AG08396 (cell line): Measurements from ENCODE around the gene NF1.
"Not testable (repeated sequence)": the region's sequence is repeated elsewhere in the genome, so short reads cannot be mapped to it uniquely, and the experiment has no call there.

Experiments used
- DNase-seq: peaks from one replicate; pipeline ENCODE4 v3.0.0; 2012; ENCODE audit warnings: low spot score, mixed read lengths

NF1 gene, protein sequence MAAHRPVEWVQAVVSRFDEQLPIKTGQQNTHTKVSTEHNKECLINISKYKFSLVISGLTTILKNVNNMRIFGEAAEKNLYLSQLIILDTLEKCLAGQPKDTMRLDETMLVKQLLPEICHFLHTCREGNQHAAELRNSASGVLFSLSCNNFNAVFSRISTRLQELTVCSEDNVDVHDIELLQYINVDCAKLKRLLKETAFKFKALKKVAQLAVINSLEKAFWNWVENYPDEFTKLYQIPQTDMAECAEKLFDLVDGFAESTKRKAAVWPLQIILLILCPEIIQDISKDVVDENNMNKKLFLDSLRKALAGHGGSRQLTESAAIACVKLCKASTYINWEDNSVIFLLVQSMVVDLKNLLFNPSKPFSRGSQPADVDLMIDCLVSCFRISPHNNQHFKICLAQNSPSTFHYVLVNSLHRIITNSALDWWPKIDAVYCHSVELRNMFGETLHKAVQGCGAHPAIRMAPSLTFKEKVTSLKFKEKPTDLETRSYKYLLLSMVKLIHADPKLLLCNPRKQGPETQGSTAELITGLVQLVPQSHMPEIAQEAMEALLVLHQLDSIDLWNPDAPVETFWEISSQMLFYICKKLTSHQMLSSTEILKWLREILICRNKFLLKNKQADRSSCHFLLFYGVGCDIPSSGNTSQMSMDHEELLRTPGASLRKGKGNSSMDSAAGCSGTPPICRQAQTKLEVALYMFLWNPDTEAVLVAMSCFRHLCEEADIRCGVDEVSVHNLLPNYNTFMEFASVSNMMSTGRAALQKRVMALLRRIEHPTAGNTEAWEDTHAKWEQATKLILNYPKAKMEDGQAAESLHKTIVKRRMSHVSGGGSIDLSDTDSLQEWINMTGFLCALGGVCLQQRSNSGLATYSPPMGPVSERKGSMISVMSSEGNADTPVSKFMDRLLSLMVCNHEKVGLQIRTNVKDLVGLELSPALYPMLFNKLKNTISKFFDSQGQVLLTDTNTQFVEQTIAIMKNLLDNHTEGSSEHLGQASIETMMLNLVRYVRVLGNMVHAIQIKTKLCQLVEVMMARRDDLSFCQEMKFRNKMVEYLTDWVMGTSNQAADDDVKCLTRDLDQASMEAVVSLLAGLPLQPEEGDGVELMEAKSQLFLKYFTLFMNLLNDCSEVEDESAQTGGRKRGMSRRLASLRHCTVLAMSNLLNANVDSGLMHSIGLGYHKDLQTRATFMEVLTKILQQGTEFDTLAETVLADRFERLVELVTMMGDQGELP (N-terminal part only)

DNA sequence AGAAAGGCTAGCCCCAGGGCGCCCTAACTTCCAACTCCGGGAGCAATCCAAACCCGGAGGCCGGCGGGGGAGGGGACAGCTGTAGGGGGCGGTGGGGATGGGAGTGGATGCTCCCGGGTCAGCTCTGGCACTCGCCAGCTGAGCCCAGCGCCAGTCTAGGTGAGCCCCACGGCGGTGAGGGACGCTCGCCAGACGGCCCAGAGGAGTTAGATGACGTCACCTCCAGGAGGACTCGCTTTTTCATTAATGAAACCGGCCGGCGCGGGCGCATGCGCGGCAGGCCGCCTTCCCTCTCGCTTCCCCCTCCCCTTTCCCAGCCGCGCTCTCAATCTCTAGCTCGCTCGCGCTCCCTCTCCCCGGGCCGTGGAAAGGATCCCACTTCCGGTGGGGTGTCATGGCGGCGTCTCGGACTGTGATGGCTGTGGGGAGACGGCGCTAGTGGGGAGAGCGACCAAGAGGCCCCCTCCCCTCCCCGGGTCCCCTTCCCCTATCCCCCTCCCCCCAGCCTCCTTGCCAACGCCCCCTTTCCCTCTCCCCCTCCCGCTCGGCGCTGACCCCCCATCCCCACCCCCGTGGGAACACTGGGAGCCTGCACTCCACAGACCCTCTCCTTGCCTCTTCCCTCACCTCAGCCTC is at the start of gene NF1:
TSS of gene NF1 (plus strand) at position 378 of the 636 bp plus-strand sequence. CDS start 333 bp downstream, outside the sequence.
- DNase-seq, result peak; percentile 99

DNA sequence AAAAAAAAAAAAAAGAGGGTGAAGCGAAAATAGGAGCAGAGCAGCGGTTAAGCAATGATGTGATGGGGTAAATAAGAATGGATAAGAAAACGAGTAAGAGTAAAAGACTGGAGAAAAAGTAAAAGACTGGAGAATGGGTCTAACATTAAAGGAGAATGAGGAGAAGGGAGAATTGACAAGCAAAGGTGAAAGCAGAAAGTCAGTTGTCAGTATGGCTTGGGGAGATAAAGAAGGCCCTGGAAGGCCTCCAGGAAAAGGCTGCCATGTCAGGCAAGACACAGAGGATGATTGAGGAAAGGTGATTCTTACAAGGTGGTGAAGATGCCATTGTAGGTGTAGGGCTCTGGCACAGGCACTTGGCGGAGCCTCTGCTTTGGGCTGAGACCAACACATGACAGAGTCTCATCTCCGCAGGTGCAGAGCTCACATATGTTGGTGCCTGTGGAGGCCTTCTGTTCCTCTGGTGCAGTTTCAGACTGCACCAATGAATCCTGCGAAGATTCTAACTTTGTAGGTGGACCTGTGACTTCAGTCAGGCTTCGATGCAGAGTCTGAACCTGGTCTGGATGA is 47.8 kb upstream of the NF1 start:
- DNase-seq, result not testable (repeated sequence)

DNA sequence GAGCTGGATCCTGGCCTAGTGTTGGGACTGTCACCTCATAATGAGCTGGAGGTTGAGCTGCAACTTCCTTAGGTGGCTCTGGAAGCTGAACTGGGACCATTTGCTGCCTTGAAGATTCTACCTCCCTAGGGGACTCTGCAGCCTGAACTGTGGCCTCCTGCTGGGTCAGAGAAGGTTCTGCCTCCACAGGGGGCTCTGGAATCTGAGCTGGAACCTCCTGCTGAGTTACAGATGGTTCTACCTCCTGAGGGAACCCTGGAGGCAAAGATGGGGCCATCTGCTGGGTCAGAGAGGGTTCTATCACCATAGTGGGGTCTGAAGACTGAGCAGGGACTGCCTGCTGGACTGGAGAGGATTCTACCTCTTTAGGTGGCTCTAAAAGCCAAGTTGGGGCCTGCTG is 46.6 kb upstream of the NF1 start:
- DNase-seq, result no peak

DNA sequence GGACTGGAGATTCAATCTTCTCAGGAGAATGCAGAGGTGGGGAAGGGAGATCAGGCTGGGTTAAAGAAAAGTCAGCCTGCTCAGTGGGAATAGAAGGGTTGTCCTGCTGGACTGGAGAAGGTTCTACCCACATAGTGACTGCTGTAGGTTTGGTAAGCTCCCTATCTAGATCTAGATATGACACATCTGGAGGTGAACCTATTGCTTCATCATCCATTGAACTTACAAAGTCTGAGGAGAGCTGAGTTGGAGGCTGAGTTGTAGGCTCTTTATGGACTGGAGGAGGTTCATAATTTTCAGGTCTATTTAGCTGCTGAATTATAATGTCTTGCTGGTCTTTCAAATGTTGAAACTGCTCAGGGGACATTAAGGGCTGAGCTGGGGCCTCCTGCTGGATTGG is 46.0 kb upstream of the NF1 start:
- DNase-seq, result no peak

DNA sequence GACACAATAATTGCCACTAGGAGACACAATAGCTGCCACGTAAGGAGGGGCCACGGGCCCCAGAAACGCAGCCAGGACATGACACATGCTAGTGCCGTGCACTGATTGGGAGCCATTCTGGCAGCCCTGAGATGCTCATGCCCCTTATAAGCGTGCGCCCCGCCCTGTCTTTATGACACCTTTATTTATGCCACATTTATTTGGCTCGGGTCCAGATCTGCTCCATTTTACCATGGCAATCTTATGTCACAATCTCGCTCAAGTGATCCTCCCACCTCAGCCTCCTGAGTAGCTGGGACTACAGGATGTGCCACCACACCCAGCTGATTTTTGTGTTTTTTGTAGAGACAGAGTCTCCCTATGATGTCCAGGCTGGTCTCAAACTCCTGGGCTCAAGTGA is 43.8 kb upstream of the NF1 start:
- DNase-seq, result no peak

DNA sequence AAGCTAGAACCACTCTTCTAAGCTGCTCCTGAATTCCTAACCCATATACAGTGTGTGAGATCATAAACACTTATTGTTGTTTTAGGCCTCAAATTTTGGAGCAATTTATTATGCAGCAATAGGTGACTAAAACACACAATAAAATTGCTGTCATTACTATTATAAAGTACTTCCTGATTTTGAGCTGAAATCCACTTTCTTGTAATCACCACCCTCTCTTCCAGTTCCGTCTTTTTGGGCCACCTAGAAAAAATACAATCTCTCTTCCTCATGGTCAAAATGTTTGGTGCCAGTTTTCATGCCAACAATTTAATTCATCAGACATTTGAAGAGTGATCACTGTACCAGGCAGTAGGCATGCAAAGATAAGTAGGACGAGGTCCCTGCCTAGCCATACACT is 43.3 kb upstream of the NF1 start:
- DNase-seq, result no peak

DNA sequence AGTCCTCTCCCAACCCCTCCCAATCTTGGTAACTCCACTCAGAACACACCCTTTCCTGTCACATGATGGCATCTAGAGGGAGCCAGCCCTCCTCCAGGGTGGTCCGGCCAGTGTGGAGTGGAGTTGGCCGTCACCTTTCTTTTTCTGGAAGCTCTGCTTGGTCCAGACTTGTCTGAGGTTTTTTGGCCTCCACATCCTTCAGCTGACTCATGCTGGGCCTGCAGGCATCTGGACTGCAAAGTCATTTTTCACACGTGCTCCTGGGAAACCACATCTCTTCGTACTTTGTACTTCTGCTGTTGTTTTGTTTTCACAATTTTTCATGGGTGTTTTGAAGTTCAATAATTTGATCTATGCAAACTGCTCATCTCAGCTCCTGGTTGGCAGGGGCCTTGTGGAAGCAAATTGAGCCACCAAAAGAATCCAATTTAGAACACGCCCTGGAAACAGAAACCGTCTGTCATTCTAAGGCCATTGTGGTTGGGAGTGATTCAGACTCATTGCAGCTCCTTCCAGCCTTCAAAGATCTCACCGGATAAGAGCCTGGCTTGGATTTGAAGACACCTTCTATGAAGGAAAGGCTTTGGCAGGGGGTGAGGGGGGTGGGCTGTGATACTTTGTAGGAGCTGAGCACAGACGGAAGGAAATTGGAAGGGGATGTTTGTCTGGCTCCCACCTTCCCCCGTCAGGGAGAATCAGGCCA is 42.4 kb upstream of the NF1 start:
- DNase-seq, result peak; percentile 87

DNA sequence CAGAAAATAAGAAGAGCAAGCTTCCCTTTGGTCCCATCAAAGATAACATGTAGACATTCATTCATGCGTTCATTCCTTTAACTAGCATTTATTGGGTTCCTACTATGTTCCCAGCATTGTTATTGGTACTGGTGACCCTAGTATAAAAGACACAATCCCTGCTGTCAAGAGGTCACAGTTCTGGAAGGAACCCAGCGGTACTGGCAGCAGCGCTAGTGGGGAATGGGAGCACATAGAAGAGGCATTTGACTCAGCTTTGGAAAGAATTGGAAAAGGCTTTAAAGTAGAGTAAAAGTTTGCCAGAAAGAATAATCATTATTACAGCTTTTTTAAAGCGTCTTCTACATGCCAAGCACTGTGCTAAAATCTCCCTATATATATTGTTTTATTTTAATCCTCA is 41.7 kb upstream of the NF1 start:
- DNase-seq, result no peak

DNA sequence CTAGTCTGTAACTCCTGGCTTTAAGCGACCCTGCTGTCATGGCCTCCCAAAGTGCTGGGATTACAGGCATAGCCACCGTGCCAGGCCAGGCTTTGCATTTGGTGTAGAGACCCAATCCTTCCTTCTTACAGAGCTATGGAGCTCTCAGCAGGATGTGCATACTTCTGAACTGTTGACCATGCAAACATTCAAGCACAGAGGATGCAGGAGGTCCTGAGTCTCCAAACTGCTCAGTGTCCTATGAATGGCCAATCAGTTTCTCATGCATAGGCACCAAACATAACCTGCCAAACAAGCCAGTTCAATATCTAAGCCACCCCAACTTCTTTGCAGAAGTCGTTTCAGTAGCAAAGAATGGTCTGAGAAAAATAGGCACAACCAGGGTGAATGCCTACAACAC is 40.0 kb upstream of the NF1 start:
- no peak for DNase-seq

DNA sequence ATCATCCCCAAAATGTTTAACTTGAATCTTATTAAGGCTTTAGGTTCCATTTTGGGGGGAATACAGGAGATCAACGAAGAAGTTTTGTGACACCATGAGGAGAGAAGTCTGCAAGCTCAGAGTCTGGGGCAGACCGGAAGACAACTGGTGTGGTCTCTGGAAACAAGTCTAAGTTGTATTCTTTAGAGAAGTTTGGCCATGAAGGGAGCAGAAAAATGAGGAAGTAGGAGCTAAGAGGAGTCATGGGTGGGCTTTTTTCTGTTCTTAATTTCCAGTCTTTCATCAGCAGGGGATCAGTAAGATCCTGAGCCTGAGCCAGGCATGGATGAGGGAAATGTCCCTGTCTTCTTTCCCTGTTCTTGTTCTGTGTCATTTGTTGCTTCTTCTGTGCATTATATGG is 35.8 kb upstream of the NF1 start:
- DNase-seq, result no peak

DNA sequence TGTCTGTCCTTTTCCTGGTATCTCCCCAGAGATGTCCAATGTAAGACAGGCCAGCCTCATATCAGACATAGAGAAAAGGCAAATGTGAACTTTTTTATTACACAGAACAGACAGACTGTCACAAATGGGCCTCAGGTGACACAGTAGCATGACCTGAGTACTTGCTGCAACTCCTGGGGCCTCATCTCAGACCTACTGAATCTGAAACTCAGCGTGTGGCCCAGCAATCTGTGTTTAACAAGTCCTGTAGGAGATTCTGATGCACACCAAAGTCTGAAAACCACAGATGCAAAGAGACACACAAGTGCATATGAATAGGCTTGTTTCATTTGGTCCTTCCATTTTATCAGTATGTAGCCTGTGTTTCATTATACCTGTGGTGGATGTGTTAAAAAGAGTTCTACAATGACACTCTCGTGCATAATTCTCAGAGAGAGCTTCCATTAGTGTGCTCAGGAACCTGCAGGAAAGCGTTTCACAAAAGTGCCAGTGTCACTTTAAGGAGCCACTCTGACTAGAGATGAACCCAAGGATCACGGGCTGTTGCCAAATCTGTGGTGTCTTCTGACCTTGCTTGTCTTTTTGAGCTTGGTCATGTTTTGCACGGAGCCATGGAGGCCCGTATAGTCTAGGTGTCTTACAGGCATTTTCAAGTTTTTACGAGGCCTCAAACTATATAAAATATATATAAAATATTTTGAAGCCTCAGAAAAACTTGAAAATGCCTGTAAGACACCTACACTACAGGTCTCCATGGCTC is 33.8 kb upstream of the NF1 start:
- no peak for DNase-seq

DNA sequence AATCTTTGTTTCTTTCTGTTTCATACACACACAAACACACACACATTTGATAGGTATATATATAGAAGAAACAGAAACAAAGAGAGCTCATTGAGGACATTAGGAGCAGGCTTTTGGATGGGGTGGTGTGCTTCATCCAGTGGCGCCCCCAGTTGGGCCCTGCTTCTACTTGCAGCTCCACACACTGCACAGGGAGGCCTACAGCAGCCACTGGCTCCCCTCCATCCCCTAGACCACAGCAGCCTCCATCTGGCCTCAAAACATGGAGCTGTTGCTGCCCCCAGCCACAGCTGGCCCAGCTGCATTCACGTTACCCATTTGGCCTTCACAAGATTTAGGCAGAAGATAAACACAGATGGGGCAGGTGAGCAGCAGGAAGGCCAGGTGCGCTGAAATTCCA is 33.1 kb upstream of the NF1 start:
- DNase-seq, result no peak

DNA sequence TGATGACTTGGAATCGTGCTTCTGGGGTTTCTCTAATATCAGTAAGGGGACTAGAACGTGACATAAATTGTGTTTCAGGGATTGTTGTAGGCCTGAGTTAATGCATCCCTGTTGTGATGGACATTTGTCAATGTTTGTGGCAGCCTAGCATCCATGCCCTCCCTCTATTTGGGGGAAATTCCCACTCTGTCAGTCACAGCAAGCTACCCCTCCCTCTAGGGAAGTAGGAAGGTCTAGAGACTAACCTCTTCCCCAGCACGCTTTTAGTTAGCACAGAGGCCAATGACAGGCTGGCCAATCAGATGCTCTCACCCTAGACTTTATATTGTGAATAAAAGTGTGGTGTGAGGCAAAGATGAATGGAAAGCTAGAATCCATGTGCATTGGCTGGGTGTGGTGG is 32.4 kb upstream of the NF1 start:
- no peak for DNase-seq

DNA sequence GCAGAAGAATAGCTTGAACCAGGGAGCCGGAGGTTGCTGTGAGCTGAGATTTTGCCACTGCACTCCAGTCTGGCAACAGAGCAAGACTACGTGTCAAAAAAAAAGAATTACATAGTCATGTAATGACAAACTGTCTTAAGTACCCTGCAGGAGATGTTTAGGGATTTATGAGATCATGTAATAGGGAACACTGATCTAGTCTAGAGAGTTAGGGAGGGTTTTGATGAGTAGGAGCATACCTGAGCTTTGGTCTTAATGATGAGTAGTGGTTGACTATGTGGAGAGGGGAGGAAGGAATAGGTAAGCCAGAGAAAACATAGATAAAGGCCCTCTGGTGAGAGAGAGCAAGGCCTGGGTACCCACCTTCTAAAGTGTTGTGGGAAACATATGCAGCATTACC is 30.1 kb upstream of the NF1 start:
- no peak for DNase-seq

DNA sequence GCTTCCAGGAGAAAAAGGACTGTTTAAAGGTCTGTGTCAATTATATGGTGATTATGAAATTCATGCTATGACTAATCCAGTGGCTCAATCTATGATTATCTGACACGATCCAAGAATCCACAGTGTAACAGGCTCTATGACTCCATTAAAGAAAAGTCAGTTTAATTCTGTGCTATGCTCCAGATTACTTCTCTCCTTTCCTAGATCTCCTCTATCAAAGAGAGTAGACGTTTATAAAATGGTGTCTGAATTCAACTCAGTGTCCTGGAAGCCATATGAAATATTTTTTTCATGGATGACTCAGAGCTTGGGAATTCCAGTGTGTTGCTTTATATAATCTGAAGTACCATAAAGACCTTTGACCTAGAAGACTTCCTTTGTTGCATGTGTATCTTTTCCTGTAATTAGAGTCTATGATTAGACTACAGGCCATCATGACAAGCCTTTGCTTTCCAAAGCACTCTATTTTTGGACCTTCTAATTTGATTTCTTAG is 27.0 kb upstream of the NF1 start:
- peak; percentile 54 for DNase-seq

DNA sequence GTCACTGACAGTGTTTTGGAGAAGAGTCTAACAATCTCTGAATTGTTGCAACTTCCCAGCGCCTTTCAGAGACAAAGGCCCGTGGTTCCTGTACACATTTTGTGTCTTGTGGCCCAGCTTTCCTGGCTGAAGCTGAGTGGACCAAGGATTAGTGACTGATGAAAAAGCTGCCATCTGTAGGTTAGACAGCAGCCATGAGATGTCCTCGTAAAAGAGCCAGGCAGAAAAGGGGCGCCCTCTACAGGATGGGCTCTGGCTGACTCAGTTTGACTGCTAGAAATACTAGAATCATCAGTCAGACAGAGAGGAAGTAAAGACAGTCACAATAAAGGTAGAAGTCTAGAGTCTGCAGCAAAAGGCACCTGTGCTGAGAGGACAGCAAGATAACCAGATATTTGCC is 26.5 kb upstream of the NF1 start:
- DNase-seq, result no peak

DNA sequence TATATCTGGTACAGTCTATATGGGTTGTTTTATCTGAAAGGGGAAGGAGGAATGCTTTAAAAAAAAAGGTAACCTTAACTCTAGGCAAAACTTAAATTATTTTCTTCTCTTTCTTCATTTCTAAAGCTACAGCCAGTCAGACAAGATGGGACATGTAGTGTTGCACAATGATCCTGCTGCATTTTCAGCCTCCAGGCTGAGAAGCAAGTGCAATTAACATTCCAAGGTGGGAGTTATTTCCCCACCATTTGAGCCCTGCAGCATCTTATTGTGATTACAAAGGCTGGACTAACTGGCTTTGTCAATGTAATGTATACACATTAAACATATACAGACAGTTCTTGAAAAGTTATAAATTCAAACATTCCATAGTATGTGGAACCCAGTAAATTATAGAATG is 22.6 kb upstream of the NF1 start:
- DNase-seq, result peak; percentile 15

DNA sequence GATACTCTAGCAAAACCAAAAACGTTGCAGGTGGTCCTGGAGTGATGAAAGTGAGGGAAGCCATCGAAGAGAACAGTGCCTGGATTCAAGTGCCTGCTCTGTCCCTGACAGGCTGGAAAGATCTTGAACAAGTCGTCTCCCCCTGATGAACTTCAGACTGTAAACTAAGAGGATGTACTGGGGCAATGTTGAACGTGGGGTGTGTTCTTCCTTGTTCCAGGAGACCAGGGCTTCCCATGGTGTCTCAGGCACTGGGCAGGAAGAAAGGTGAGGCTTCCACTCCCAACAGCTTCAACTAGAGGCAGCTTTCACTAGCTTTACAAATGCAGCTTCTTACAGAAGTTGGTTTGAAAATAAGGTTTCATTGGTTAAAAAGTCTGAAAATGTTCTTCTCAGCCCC is 21.4 kb upstream of the NF1 start:
- DNase-seq, result no peak

DNA sequence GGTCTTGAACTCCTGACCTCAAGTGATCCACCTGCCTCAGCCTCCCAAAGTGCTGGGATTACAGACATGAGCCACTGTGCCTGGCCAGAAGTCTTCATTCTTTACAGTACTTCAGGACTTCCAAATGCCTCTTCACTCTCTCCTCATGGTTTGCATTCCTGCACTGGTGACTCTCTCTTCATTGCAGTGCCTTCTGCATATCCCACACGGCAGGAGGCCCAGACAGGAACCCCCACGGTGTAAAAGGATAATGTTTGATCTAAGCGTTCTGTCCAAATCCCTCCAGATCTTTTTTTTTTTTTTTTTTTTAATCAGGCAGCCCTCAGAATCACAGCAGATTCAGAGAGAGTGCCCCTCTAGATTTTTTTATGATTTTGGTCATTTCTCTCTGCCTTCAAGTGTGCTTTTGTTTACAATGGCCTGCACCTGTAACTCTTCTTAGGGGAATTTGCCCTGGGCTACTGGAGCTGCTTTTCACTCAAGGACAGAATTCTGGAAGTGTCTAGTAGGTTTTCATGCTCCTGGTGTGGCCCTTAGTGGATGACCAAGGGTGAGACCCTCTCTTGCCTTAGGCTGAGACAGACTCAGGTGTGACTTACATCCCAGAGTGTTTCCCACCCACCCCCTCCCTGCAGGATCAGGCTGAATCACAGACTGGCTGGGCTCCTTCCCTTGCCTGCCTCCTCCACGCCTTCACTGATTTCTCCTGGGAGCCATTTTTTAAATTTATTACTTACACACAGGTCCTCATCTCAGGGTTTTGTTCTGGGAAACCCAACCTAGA is 19.8 kb upstream of the NF1 start:
- peak; percentile 45 for DNase-seq
